GM12874 (cell line): ENCODE data around the gene TAF10.

Source experiments
- CTCF ChIP-seq: IDR thresholded peaks from 2 replicates; pipeline ENCODE4 v1.5.1; 2011; ENCODE audit warnings: low read depth, mild to moderate bottlenecking, control low read depth, low read length, moderate library complexity; ENCODE audit not compliant: insufficient read depth

Gene TAF10

GRCh38 chr11:6648501-6648900 lies 36.5 kb upstream of the TAF10 start:
- TF ChIP-seq CTCF: no peak

- TF ChIP-seq CTCF: no peak
Measured at GRCh38 chr11:6647836-6648235, 35.8 kb upstream of the TAF10 start.

GRCh38 chr11:6646918-6647679 lies 35.1 kb upstream of the TAF10 start:
- no peak for TF ChIP-seq CTCF

- no peak for TF ChIP-seq CTCF
Measured at GRCh38 chr11:6646576-6646917, 34.5 kb upstream of the TAF10 start.

- TF ChIP-seq CTCF: no peak
Measured at GRCh38 chr11:6646071-6646470, 34.1 kb upstream of the TAF10 start.

GRCh38 chr11:6642957-6643356 lies 30.9 kb upstream of the TAF10 start:
- no peak for TF ChIP-seq CTCF

- no peak for TF ChIP-seq CTCF
Measured at GRCh38 chr11:6640985-6641701, 29.1 kb upstream of the TAF10 start.
